B cell (primary cell): ENCODE data around the gene CNKSR3. TPM values are rescaled to one million over a fixed set of nuclear protein-coding genes. Genes with fewer than 3 reads are reported as not detected.

ENCODE experiments used
- ATAC-seq: fragments of 200-7000 bp; cut with Tn5 transposase; one replicate; pipeline ENCODE4 v1.10.0; 2021; ENCODE audit warnings: low read depth, mild to moderate bottlenecking, moderate number of reproducible peaks, moderate library complexity
- CTCF ChIA-PET: fragments of 350-600 bp; sonication (Branson Sonifier 250); formaldehyde crosslinking; loops from one replicate; lab custom pipeline; 2021; ENCODE audit warnings: antibody characterized with exemption, inconsistent platforms; lab: Charles Lee
- POLR2A ChIA-PET: fragments of 350-600 bp; sonication (Branson Sonifier 250); formaldehyde crosslinking; loops from one replicate; lab custom pipeline; 2021; ENCODE audit warnings: antibody characterized with exemption; lab: Charles Lee
- DNase-seq: peaks from one replicate; pipeline ENCODE4 v3.0.0; 2013
- H2AFZ ChIP-seq: 2 replicates; pipeline ENCODE4 v1.6.1; 2012; ENCODE audit warnings: mild to moderate bottlenecking, low read depth, low read length; ENCODE audit not compliant: insufficient read depth, poor library complexity, severe bottlenecking
- H3K27ac ChIP-seq, 2 donors: 1 replicate in 1 of 2; 2 replicates in 1 of 2; pipeline ENCODE4 v1.5.1; 2012 to 2013; ENCODE audit warnings: low read length in 2 of 2, mild to moderate bottlenecking in 2 of 2, moderate library complexity in 1 of 2
- H3K27me3 ChIP-seq, 4 experiments: fragments of 200-600 bp in 1 of 4; sonication (generic) in 1 of 4; replicated peaks in 1 of 4; 1 replicate in 2 of 4; 2 replicates in 2 of 4; pipeline versions ENCODE4 v1.6.1 to v1.7.0; 2013 to 2016; ENCODE audit warnings: low read length in 3 of 4, mild to moderate bottlenecking in 2 of 4, mixed read lengths in 1 of 4, moderate library complexity in 1 of 4; ENCODE audit not compliant: insufficient read depth in 4 of 4, control insufficient read depth in 3 of 4; ENCODE audit errors: control extremely low read depth in 1 of 4
- H3K36me3 ChIP-seq, 2 experiments: replicated peaks in 1 of 2; 1 replicate in 1 of 2; 2 replicates in 1 of 2; pipeline versions ENCODE4 v1.6.1 to v1.7.1; 2013; ENCODE audit warnings: low read length in 1 of 2; ENCODE audit not compliant: insufficient read depth in 2 of 2, control insufficient read depth in 1 of 2; ENCODE audit errors: control extremely low read depth in 1 of 2, extremely low read depth in 1 of 2
- H3K4me1 ChIP-seq, 2 donors: fragments of 200-600 bp in 1 of 2; sonication (generic) in 1 of 2; 1 replicate in 1 of 2; 2 replicates in 1 of 2; pipeline versions ENCODE4 v1.5.1 to v1.6.1; 2013 to 2017; ENCODE audit warnings: low read length in 2 of 2; ENCODE audit not compliant: control insufficient read depth in 2 of 2, insufficient read depth in 2 of 2
- H3K4me2 ChIP-seq: replicated peaks from 2 replicates; pipeline ENCODE3; 2012; ENCODE audit warnings: mild to moderate bottlenecking, low read depth, low read length; ENCODE audit not compliant: poor library complexity, severe bottlenecking
- H3K4me3 ChIP-seq, 5 experiments: fragments of 200-600 bp in 1 of 5; sonication (generic) in 1 of 5; 1 replicate in 3 of 5; 2 replicates in 2 of 5; pipeline versions ENCODE4 v1.5.1 to v1.7.0; 2011 to 2016; ENCODE audit warnings: low read length in 4 of 5, mild to moderate bottlenecking in 4 of 5, low read depth in 2 of 5, control low read depth in 1 of 5, moderate library complexity in 1 of 5; ENCODE audit not compliant: insufficient read depth in 1 of 5; ENCODE audit errors: control extremely low read depth in 1 of 5, extremely low read depth in 1 of 5
- H3K79me2 ChIP-seq: fragments of 200-600 bp; sonication (generic); one replicate; pipeline ENCODE4 v1.6.0; 2016; ENCODE audit warnings: low read length; ENCODE audit not compliant: control insufficient read depth, insufficient read depth
- H3K9ac ChIP-seq: fragments of 200-600 bp; sonication (generic); 2 replicates; pipeline ENCODE4 v1.6.1; 2017; ENCODE audit warnings: mild to moderate bottlenecking, low read length, moderate library complexity
- H3K9me3 ChIP-seq, 3 donors: one replicate each; pipeline versions ENCODE4 v1.6.1 to v1.7.1; 2013; ENCODE audit warnings: low read length in 2 of 3; ENCODE audit not compliant: control insufficient read depth in 2 of 3, insufficient read depth in 1 of 3; ENCODE audit errors: control extremely low read depth in 1 of 3
- H4K20me1 ChIP-seq: 2 replicates; pipeline ENCODE4 v1.6.0; 2012; ENCODE audit warnings: mild to moderate bottlenecking, low read length; ENCODE audit not compliant: insufficient read depth, control insufficient read depth, poor library complexity, severe bottlenecking
- H3K27ac Mint-ChIP-seq: one replicate; pipeline ENCODE4 v1.8.0; 2021; ENCODE audit warnings: mixed read lengths
- H3K27me3 Mint-ChIP-seq: one replicate; pipeline ENCODE4 v1.8.0; 2021; ENCODE audit warnings: mixed read lengths
- H3K4me1 Mint-ChIP-seq: one replicate; pipeline ENCODE4 v1.8.0; 2021; ENCODE audit warnings: mixed read lengths
- H3K4me3 Mint-ChIP-seq: one replicate; pipeline ENCODE4 v1.8.0; 2021; ENCODE audit warnings: mixed read lengths
- H3K9me3 Mint-ChIP-seq: one replicate; pipeline ENCODE4 v1.8.0; 2022; ENCODE audit warnings: mixed read lengths; ENCODE audit not compliant: insufficient read depth
- EZH2 ChIP-seq: IDR thresholded peaks from 2 replicates; pipeline ENCODE4 v1.6.1; 2012; ENCODE audit warnings: borderline replicate concordance, low read depth, mild to moderate bottlenecking, moderate library complexity, low read length; ENCODE audit not compliant: insufficient read depth, poor library complexity, severe bottlenecking
- WGBS: methylation state at CpG from one replicate; pipeline ENCODE4 v1.1.5; 2013; ENCODE audit warnings: missing lambda C conversion rate; ENCODE audit not compliant: insufficient coverage; 5-methylcytosine and 5-hydroxymethylcytosine counted together
- intact Hi-C: fragments of 100-400 bp; cut with micrococcal nuclease; formaldehyde crosslinking; loops from one replicate; pipeline ENCODE4 v1.10.0; 2022
- polyA plus RNA-seq: library from polyadenylated mRNA; depleted of rRNA; stranded (reverse); fragments of >200 nt; gene quantifications from 2 replicates; pipeline ENCODE4 v1.2.3, GENCODE V29; 2012
- total RNA-seq, 2 donors: library from RNA; stranded (reverse); fragments of 120-200 nt in 1 of 2; gene quantifications; 1 replicate in 1 of 2; 2 replicates in 1 of 2; pipeline versions ENCODE4 v1.2.3 to v1.2.4, GENCODE V29; 2013 to 2022
- TF ChIP-seq, protein P1 (sequence below): fragments of 200-600 bp; IDR thresholded peaks from one replicate; pipeline ENCODE4 v1.8.0; 2022; ENCODE audit warnings: antibody characterized with exemption, mild to moderate bottlenecking

The CNKSR3 gene
- total and polyA plus RNA-seq, 2 donors (not counting 1 experiment from before 2014, with no cell fraction given), result not detected

DNA sequence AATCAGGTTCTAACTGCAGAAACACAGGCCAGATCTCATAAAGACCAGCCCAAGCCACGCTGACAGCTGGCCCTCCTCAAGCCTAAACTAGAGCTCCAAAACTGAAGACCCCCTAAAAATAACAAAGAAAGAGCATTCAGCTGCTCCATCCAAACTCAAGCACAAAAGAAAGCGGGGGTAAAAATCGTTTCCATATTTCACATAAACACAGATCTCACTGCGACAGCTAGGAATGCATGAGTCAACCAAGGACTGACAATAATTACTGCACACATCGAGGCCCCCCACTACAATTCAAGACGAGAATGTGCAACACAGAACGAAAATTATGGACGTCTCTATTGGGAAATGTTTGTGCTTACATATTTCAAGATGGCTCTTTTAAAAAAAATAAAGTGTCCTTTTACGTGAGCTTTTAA lies 31.1 kb downstream of the CNKSR3 start:
- intact Hi-C loops, result no loop called here
- TF ChIP-seq, protein P1, sequence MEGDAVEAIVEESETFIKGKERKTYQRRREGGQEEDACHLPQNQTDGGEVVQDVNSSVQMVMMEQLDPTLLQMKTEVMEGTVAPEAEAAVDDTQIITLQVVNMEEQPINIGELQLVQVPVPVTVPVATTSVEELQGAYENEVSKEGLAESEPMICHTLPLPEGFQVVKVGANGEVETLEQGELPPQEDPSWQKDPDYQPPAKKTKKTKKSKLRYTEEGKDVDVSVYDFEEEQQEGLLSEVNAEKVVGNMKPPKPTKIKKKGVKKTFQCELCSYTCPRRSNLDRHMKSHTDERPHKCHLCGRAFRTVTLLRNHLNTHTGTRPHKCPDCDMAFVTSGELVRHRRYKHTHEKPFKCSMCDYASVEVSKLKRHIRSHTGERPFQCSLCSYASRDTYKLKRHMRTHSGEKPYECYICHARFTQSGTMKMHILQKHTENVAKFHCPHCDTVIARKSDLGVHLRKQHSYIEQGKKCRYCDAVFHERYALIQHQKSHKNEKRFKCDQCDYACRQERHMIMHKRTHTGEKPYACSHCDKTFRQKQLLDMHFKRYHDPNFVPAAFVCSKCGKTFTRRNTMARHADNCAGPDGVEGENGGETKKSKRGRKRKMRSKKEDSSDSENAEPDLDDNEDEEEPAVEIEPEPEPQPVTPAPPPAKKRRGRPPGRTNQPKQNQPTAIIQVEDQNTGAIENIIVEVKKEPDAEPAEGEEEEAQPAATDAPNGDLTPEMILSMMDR, result no peak
- no peak for TF ChIP-seq EZH2
- Mint-ChIP-seq H3K27ac (no peak overlapping the region), H3K4me3 (no peak overlapping the region), H3K9me3 (no peaks in the 10 kb centered on the region), H3K4me1 (no peaks in the 10 kb centered on the region), H3K27me3 (peaks cover 4% of the 10 kb centered on the region)
- no peak overlapping the region for H3K9ac ChIP-seq
- DNase-seq (no peak), ATAC-seq (no peak)
- H3K9me3 ChIP-seq, result no peaks in the 10 kb centered on the region
- POLR2A ChIA-PET, result no interaction called here
- 83% methylated on average over 7 of the region's 9 CpGs for WGBS
- H2AFZ ChIP-seq, result no peak overlapping the region
- no peaks in the 10 kb centered on the region for H3K36me3 ChIP-seq
- no peaks in the 10 kb centered on the region for H3K79me2 ChIP-seq
- no peak overlapping the region for H3K4me2 ChIP-seq
- H3K4me1 ChIP-seq, result no peaks in the 10 kb centered on the region
- H3K27me3 ChIP-seq, result peaks cover 0 to 4% (median 0%) of the 10 kb centered on the region in 4 experiments
- CTCF ChIA-PET, result no interaction called here
- H4K20me1 ChIP-seq, result no peaks in the 10 kb centered on the region
- H3K27ac ChIP-seq, result no peak overlapping the region
- no peak overlapping the region for H3K4me3 ChIP-seq

DNA sequence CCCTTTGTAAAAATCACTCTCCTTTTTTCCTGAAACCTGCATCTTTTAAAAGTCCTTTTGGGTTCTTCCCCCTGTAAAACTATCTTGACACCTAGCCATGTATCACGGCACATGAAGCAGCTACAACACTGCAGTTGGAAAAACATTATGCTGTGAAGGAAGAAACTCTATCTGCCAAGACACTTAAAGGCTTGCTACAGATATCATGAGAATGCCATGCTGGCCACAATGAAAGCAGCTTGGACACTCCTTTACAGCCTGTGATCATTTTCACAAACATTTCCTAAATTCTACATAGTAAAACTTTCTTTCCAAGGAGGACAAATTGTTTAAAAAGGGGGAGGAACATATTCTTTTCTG lies 31.8 kb downstream of the CNKSR3 start:
- ChIA-PET CTCF (no interaction called here), POLR2A (no interaction called here)
- 100% methylated on average over 1 of the region's 1 CpG for WGBS
- Histone ChIP-seq H3K79me2 (no peaks in the 10 kb centered on the region), H3K4me1 (no peaks in the 10 kb centered on the region), H3K36me3 (no peaks in the 10 kb centered on the region), H4K20me1 (no peaks in the 10 kb centered on the region), H3K4me3 (no peak overlapping the region), H3K27ac (no peak overlapping the region), H3K27me3 (peaks cover 0 to 4% (median 0%) of the 10 kb centered on the region in 4 experiments), H3K9me3 (no peaks in the 10 kb centered on the region), H3K4me2 (no peak overlapping the region), H3K9ac (no peak overlapping the region), H2AFZ (no peak overlapping the region)
- Mint-ChIP-seq H3K4me3 (no peak overlapping the region), H3K27ac (no peak overlapping the region), H3K27me3 (peaks cover 2% of the 10 kb centered on the region), H3K9me3 (no peaks in the 10 kb centered on the region), H3K4me1 (no peaks in the 10 kb centered on the region)
- intact Hi-C loops, result no loop called here
- ATAC-seq (no peak), DNase-seq (no peak)
- TF ChIP-seq, protein P1, result no peak
- no peak for TF ChIP-seq EZH2
